ENCODE data around the gene TK2. TPM values are rescaled to one million over a fixed set of nuclear protein-coding genes. Genes with fewer than 3 reads are reported as not detected.
A peak's percentile ranks its signal among the peaks of the same experiment; 100 is the strongest.

Gene TK2
- total and polyA plus RNA-seq, 9 of the 15 experiments (the other 6 are each of a cell fraction or from before 2014, with no cell fraction given), result 1.1 to 10.2 (median 5.3) TPM

GRCh38 chr16:66569827-66570405 is 20.0 kb upstream of the TK2 start (continued):
- TF ChIP-seq ARID3A (IDR thresholded peaks at IDR 0.05; ENCODE audit: borderline replicate concordance, low read depth, low read length) (0 out of 2 replicates have a peak, but pooled peaks have one; percentile 33), POLR2H (tag; IDR thresholded peaks at IDR 0.05; ENCODE audit: low read depth) (no peak), RAD21 (CRISPR knock-in tag; conservative IDR thresholded peaks at IDR 0.05 in 1 of 2, IDR thresholded peaks at IDR 0.05 in 1 of 2) (no peak), DPF2 (IDR thresholded peaks at IDR 0.05) (peak; percentile 52; the same call in 1 of the 2 replicates), ZNF766 (CRISPR knock-in tag; conservative IDR thresholded peaks at IDR 0.05) (no peak), DACH1 (IDR thresholded peaks at IDR 0.05; ENCODE audit: partially characterized antibody) (no peak), CBX8 (IDR thresholded peaks at IDR 0.05; ENCODE audit: borderline replicate concordance, extremely low read depth, low read depth, low read length, poor library complexity, severe bottlenecking) (no peak), EWSR1 (IDR thresholded peaks at IDR 0.05; ENCODE audit: borderline replicate concordance, low read depth, partially characterized antibody) (no peak), ATF3 (IDR thresholded peaks at IDR 0.05) (peak; percentile 97), ATF3 (CRISPR knock-in tag; conservative IDR thresholded peaks at IDR 0.05) (no peak), RBM25 (IDR thresholded peaks at IDR 0.05; ENCODE audit: low read depth, low read length, severe bottlenecking) (no peak), TEAD2 (tag; IDR thresholded peaks at IDR 0.05) (no peak), ELF2 (CRISPR knock-in tag; IDR thresholded peaks at IDR 0.05) (no peak), SMARCE1 (IDR thresholded peaks at IDR 0.05) (0 out of 2 replicates have a peak, but pooled peaks have one; percentile 50), SOX6 (IDR thresholded peaks at IDR 0.05) (peak; percentile 49; the same call in 1 of the 2 replicates), JUND (IDR thresholded peaks at IDR 0.05; ENCODE audit: borderline replicate concordance, low read depth, low read length) (peak; percentile 75), JUND (tag; IDR thresholded peaks at IDR 0.05; ENCODE audit: borderline replicate concordance, low read depth, low read length) (peak; percentile 64; the same call in 1 of the 3 replicates), EP300 (IDR thresholded peaks at IDR 0.05; ENCODE audit: low read length) (peak; percentile 41; the same call in 1 of the 2 replicates), CTCF (IDR thresholded peaks at IDR 0.05 in 2 of 3, conservative IDR thresholded peaks at IDR 0.05 in 1 of 3; ENCODE audit: insufficient read depth in 2 of 3, low read depth in 1 of 3, low read length in 3 of 3) (no peak)
- TF ChIP-seq, protein P1, sequence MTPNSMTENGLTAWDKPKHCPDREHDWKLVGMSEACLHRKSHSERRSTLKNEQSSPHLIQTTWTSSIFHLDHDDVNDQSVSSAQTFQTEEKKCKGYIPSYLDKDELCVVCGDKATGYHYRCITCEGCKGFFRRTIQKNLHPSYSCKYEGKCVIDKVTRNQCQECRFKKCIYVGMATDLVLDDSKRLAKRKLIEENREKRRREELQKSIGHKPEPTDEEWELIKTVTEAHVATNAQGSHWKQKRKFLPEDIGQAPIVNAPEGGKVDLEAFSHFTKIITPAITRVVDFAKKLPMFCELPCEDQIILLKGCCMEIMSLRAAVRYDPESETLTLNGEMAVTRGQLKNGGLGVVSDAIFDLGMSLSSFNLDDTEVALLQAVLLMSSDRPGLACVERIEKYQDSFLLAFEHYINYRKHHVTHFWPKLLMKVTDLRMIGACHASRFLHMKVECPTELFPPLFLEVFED (CRISPR knock-in tag; conservative IDR thresholded peaks at IDR 0.05), result no peak
- TF ChIP-seq, protein P2, sequence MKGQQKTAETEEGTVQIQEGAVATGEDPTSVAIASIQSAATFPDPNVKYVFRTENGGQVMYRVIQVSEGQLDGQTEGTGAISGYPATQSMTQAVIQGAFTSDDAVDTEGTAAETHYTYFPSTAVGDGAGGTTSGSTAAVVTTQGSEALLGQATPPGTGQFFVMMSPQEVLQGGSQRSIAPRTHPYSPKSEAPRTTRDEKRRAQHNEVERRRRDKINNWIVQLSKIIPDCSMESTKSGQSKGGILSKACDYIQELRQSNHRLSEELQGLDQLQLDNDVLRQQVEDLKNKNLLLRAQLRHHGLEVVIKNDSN (CRISPR knock-in tag; IDR thresholded peaks at IDR 0.05), result no peak
